HG02678 (cell line): ENCODE results near the gene CNTN5.

Source experiments
- ATAC-seq: cut with Tn5 transposase; IDR thresholded peaks from one replicate; pipeline ENCODE4 v1.9.1; 2021; ENCODE audit warnings: mild to moderate bottlenecking, moderate library complexity; ENCODE audit not compliant: unreplicated experiment

CNTN5 gene

DNA sequence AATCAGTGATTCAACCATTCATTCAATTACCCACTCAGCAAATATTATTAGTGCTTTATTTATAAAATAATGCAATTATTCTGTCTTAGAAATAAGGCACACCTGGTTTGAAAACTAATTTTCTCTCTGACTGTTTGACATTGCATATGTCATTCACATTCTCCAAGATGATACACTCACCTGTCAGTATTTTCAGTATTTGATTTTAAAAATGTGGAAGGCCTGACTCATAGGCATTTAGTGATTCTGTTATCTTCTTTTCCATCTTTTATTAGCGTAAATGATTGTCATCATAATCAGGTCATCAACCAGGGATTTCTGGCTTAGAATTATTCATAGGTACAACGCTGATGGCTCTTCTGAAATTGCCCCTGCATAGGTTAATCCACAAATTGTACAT is 480.9 kb downstream of the CNTN5 start:
- no peak for ATAC-seq

DNA sequence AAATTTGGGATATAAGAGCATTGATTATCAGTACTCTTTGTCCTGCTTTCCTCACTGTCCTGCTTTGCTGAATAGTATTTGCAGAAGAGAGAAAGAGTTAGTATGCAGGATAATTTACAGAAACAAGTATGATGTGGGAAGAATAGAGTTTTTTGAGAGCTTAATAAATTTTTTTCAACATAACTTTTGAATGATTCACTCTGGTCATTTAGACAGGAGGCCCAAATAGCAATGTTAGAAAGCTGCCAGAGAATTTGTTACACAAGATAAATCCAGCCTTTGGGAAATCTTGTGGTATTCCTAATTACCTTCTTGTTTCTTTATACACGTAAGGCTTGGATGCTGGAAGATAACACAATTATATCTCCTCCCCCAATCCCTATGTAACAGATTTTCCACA is 484.6 kb downstream of the CNTN5 start:
- ATAC-seq, result no peak

DNA sequence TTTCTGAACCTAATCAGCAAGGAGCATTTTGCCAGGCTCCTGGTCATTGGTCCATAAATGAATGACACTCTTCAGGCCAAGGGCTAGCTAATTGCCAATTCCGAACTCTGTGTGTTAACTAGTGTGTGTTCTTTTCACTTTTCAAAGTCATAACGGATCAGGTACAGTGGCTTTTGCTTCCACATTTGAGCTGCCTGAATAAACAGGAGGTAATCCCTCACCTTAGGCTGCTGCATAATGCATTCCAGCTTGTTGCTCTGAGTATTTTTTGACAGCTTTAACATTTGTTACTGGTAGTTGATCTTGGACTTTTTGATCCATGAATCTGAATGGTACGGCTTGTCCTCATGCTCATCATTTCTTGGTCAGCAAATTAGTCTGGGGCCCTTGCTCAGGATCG is 485.1 kb downstream of the CNTN5 start:
- ATAC-seq, result no peak

DNA sequence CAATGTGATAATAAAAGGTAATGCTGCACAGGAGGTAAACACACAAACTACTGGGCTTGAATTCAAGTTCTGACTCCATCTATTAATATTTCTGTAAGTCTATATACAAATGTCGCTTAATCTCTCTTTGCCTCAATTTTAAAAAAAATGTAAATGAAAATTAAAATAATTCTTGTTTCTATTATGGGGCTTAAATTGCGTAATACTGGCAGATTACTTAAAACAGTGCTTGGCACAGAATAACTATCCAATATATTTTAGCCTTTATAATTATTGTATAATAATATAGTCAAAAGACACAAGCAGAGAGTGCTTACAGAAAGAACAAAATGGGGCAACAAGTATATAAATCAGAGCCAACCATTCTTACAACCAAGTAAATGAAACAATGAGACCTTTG is 489.1 kb downstream of the CNTN5 start:
- no peak for ATAC-seq

DNA sequence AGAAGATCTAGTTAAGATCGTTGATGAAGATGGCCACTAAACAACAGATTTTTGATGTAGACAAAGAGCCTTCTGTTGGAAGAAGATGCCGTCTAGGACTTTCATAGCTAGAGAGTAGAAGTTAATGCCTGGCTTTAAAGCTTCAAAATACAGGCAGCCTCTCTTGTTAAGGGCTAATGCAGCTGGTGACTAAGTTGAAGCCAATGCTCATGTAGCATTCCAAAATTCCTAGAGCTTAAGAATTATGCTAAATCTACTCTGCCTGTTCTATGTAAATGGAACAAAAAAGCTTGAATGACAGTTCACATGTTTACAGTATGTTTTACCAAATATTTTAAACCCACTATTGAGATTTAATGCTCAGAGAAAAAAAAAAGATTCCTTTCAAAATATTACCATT is 492.6 kb downstream of the CNTN5 start:
- ATAC-seq, result no peak

DNA sequence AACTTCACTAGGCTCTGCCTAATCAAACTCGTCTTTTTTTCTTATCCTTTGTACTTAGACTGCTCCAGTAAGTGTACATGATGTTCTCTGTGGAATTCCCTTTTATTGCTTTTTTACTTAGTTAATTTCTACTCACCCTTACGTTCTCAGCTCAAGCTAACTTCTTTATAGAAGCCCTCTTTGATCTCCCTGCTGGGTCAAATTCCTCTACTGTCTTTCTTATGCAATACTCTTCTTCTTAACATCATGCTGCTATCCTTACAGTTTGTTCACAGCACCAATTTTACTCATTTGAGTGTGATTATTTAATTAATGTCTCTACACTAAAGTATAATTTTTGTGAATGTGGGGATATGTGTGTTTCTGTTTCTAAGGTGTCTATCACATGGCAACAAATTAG is 498.3 kb downstream of the CNTN5 start:
- no peak for ATAC-seq

DNA sequence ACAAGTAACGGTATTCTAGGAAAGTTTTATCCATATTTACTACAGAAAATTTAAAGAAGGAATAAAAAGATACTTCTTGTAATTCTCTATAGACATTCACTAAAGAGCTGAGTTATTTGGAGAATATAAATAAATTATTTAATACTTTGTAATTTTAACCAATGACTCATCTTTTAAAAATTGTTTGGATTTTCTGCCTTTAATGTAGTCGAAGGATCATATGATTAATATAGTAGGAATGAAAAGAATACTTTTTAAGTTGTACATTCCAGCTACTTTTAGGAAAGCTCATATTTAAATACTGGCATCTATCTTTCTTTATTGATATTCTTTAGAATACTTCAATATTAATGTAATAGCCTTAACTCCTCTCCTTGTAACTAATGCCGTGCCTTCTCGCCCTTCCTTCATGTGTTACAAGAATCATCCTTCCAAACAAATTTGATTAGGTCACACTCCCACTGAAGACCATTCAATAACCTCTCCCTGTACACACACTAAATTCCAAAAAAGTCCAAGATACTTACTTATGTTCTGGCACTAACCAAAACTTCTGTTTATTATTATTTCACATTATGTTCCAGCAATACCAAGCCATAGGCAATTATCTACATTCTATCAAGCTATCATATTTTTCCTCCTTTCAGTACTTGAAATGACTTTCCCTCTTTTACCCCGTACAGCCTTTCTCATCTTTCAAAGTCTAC is 501.9 kb downstream of the CNTN5 start:
- no peak for ATAC-seq

DNA sequence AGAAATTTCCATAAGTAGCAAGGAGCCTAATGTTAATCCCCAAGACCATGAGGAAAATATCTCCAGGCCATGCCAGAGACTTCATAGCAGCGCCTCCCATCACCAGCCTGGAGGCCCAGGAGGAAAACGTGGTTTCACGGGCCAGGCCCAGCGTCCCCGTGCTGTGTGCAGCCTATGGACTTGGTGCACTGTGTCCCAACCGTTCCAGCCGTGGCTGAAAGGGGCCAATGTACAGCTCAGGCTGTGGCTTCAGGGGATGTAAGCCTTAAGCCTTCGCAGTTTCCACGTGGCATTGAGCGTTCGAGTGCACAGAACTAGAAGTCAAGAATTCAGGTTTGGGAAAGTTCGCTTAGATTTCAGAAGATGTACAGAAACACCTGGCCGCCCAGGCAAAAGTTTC is 510.7 kb downstream of the CNTN5 start:
- ATAC-seq, result no peak

DNA sequence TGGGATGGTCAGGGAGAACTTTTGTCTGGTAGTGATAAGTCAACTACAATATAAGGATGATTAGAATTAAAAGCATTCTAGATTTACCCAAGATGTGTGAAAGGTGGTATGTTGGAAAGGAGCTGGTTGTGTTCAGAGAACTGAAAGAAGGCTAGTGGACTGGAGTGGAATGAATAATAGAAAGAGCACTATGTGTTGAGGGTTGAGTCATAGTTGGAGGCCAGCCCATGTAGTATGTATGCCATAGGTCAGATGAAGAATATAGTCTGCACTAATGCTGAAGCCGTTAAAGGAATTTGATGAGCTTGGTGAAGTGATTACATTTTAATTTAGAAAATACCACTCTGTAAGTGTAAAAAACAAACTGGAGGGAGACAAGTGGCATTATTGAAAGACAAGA is 514.1 kb downstream of the CNTN5 start:
- peak; percentile 80 for ATAC-seq

DNA sequence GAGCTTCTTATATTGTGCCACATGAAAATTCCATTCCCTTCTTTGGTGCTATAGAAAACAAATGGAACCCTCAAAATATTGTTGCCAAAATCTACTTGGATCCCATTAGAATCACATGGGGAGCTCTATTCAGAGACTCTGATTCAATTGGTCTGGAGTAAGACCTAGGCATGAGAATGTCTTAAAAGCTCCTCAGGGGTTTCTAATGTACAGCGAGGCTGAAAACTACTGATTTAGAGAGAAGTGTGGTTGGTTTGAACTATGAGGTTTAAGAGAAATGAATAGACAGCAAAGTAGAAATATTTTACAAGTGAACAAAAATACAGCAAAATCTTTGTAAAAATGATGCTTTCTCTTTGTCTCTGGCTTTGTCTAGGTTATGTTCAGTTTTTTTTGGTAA is 514.7 kb downstream of the CNTN5 start:
- ATAC-seq, result peak; percentile 68

DNA sequence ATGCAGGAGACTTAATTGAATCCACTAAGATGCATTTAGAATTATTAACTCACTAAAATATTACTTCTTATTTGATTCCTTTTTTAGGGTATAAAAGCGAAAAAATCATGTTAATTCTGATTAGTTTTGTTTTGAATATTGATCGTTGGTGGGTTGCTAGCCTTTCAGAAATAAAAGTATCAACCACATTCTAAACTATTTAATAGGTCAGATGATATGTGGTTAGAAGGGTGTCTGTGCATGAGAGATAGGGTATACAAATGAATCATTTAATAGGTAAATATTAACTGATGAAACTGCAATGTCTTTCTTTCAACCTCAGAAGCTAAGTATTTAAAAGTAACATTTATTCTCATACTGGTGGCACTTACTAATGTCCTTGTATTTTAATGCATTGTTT is 515.1 kb downstream of the CNTN5 start:
- ATAC-seq, result peak; percentile 75

DNA sequence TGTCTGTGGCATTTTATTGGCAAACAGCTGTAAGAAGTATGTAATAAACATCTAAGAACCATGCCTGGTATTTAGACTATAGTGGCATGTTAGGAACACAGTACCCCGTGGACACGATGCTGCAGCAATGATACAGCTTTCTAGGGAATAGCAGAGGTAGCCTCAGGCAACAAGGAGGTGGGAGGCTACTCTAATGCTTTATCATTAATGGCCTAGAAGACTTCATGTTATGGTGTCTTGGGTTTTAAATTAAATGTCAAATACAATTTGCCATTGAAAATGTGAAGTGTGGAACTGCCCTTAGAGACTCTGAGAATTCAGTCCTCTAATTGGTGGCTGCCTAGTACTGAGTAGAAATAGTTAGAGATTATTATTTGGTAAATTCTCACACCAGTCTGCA is 516.9 kb downstream of the CNTN5 start:
- no peak for ATAC-seq

DNA sequence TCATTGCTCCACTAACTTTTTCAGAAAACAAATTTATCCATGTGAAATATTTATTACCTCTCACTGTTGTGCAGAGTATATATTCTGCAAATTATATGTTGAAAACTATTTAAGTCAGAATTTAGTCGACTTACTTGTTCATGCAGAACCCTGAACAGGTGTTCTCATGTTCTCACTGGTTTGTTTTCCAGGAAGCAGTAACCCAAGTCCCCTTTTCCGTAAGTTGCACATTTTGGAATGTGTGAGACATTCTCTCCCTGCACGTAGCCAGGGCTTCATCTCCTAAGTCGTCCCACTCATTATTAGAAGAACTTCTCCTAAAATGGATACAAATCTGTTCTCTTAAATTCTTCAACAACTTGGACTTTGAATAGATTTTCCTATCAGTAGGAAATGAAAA is 524.9 kb downstream of the CNTN5 start:
- no peak for ATAC-seq

DNA sequence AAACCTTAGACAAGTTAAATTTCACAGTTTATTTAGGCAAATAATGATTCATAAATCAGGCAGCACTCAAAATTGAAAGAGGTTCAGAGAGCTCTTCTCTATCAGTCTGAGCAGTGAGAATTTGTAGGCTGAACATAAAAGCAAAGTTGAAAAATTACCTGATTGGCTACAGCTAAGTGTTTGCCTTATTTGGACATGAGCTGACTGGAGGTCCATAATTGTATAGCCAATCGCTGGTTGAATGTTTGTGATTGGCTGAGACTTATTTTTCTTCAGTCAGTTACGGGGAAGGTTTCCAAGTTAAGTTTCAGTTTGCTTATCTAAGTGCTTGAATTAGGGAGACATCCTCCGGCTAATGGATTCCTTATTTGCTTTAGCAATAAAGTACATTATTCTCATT is 527.5 kb downstream of the CNTN5 start:
- ATAC-seq, result no peak

DNA sequence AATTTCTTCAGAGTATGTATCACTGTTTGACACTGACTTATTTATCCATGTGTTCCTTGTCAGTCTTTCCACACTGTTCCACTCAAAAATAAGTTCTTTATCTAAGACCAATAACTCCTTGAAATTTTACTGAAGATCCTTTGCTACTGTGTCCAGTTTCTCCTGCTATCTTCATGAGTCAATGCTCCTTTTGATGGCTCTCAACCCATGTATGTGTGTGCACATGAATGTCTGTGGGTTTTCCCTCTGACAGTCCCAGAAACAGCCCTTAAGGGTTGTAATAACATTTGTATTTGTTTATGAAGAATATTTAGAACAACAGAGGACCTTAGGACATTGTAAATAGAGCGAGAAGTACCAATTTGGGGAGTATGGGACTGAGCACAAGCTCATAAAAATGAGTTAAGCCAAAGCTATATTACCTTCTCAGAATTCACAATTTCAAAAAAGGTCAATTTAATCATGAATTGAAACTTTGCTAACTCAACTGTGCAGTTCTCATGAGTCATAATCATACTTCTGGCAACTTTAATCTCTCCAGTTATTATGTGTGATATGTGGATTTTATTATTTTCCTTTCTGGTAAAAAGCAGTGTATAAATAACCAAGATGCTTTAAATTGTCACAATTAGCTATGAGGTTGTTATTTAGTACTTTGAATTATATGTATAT is 533.6 kb downstream of the CNTN5 start:
- ATAC-seq, result peak; percentile 48

DNA sequence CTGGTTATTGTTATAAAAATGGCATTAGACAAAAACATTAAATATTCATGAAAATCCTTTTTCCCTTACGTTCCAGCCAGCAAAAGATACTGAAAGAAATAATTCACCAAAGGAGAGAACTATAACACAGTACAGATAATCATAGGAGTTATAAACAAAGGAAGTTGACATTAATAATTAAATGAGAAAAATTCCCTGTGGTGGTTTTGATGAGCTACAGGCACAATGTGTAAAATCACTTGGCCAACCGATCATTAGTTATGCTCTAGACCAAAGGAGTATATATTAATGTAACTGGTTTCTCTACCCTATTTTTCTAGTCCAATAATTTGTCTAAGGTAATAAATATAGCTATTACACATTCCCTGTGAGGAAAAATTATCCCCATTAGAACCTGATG is 534.7 kb downstream of the CNTN5 start:
- ATAC-seq, result peak; percentile 50

DNA sequence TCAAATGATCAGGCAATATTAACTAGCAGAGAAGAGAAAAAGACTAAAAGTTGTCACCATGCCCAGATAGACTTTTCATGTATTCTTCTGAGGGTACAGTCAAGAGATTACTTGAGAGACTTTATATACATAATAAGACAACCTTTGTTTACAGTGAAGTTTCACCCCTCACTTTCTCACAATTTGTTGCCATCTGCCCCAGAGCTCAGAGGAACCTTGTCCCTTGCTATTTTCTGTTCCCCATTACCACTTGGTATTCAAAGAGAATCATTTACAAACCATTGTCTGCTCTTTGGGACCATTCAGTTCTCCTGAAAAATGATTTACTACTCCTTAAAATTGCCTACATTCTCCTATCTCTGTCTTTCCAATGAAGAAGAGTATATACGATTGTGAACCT is 544.6 kb downstream of the CNTN5 start:
- ATAC-seq, result peak; percentile 62

DNA sequence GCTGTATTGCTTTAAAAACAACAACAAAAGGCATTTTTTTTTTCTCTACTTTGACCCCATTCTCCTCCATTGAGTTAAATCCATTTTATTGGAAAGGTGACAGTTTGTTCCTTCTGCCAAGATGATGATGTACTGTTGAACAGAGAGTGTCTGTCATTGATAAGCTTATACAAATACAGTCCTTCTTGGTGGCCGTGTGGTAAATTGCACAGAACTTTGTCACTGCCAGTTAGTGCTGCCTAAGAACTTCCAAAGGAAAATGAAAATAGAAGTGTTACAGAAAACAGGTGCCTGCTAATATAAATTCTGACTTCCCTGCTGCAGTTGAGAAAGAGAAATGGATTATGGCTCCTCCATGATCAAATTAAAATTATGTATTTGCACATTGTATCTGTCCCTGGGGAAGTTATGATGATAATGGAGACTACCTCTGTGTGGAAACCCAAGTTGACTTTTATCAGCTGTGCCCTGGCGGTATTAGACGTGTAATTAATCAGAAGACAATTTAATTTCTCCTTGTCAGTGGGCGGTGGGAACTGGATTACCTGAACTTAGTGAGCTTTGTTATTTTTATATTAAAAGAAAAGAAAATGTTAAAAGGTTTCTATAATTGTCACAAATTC is 546.7 kb downstream of the CNTN5 start:
- ATAC-seq, result no peak

DNA sequence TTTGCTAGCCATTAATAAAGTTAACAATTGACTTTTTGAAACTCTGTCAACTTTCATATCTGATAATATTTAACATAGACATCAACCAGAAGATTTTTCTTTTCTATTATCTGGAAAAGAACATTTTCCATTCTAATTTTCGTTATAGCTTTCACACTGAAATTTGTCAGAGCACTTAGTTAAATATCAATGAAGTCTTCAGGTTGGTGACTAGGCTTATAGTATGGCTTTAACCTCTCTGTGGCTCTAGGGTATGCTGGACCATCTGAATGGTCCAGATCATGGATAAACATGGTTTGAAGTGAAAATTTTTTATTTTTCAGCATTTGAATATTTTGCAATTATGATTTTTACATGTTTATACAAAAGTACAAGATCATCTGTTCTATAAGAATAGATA is 548.1 kb downstream of the CNTN5 start:
- ATAC-seq, result peak; percentile 37

DNA sequence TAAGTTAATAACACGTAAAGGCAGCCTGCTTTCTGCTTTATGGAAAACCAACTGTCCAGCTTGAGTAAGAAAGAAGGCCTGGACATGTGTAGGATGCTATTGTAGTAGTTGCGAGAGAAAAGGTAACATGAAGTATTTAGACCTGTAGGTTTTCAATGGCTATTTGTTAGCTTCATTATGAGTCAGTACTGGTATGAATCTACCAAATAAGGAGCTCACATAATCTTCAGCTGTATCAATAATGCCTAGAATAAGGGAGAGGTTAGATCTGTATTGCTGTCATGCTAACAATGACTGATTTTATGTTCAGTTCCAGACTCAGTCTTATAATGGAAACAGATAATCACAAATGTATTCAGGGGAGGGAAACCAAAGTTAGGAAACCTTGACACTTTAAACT is 550.3 kb downstream of the CNTN5 start:
- ATAC-seq, result peak; percentile 79

DNA sequence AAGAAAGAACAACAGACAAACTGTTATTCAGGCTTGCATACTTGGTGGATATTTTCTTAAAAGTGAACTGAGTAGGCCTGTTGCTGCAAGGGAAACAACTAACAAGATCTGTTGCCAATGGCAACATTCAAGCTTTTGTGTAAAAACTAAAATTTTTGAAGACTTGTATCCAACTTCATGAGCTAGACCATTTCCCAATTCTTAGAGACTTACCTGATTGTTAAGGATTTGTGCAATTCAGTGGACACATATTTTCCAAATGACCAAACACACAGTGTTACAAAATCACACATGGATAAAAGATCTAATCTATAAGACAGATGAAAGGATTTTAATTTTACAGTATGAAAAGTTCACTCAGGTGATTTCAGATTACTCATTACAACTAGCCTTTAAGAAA is 564.1 kb downstream of the CNTN5 start:
- ATAC-seq, result no peak

DNA sequence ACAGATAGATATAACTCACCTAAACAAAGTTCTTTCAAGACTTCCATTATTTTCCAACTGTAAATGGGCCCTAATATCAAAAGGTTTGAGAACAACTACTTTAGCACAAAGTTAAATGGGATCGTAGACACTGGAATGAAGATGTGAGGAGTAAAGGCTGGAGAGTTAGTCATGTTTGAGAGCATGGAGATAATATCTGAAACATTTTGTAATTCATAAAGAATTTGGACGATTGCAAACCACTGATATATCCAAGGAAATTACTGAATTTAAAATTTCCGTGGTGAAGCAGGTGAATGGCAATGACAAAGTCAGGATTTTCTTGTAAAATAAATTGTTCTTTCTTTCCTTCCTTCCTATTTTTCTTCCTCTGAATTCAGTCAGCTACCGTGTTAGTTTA is 564.9 kb downstream of the CNTN5 start:
- no peak for ATAC-seq
